ENCODE data around the gene RNFT2. TPM values are rescaled to one million over a fixed set of nuclear protein-coding genes. Genes with fewer than 3 reads are reported as not detected.

The RNFT2 gene
- total RNA-seq, 1 experiment from 2014 or later: 34.9 TPM

DNA sequence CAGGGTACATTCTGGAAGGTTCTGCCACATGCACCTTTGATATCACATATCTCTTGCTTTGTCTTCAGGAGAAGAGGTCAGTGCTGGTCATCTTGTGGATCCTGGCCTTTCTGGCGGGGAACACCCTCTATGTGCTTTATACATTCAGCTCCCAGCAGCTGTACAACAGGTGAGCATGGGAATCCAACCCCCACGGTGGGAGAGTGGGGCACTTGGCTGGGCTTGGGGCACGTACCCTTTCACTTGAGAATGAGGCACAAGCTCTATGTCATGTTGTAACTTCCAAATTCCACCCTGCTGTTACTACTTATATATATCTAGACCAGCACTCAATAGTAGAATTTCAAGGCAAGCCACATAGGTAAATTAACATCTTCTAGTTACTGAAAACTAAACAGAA lies 28.6 kb downstream of the RNFT2 start:
- peaks cover 0 to 3% of the 10 kb centered on the region in 2 experiments; a peak in 1 of 4 replicates for H3K36me3 ChIP-seq (ENCODE audit: control insufficient read depth in 1 of 2, insufficient read depth in 2 of 2, low read length in 2 of 2)
- H3K4me1 ChIP-seq (ENCODE audit: control insufficient read depth in 1 of 2, insufficient read depth in 2 of 2, low read length in 2 of 2): peaks cover 0 to 4% of the 10 kb centered on the region in 2 experiments; a peak in 1 of 4 replicates
- BruUV-seq (replicated peaks): no TSS peak
- no peak overlapping the region for H3K4me3 ChIP-seq (replicated peaks in 1 of 2; ENCODE audit: low read depth in 1 of 2, low read length in 2 of 2)
- ATAC-seq: no peak
- no peak overlapping the region for H3K27ac ChIP-seq (ENCODE audit: low read depth, low read length)
- H2AFZ ChIP-seq (ENCODE audit: low read depth, low read length, poor library complexity, severe bottlenecking): no peak overlapping the region
- no peaks in the 10 kb centered on the region for H4K20me1 ChIP-seq (ENCODE audit: insufficient read depth)
- no peaks in the 10 kb centered on the region for H3K9me2 ChIP-seq (ENCODE audit: insufficient read depth)
- H3K9me3 ChIP-seq (ENCODE audit: control insufficient read depth in 1 of 2, insufficient read depth in 1 of 2, low read depth in 1 of 2, low read length in 2 of 2): no peaks in the 10 kb centered on the region
- TF ChIP-seq POLR2AphosphoS5 (IDR thresholded peaks at IDR 0.05; ENCODE audit: low read depth, low read length) (no peak), POLR2A (IDR thresholded peaks at IDR 0.05; ENCODE audit: borderline replicate concordance, extremely low read depth, insufficient read depth, insufficient read length) (no peak), EGR1 (IDR thresholded peaks at IDR 0.05; ENCODE audit: low read depth) (no peak)
- TF ChIP-seq, protein P1, sequence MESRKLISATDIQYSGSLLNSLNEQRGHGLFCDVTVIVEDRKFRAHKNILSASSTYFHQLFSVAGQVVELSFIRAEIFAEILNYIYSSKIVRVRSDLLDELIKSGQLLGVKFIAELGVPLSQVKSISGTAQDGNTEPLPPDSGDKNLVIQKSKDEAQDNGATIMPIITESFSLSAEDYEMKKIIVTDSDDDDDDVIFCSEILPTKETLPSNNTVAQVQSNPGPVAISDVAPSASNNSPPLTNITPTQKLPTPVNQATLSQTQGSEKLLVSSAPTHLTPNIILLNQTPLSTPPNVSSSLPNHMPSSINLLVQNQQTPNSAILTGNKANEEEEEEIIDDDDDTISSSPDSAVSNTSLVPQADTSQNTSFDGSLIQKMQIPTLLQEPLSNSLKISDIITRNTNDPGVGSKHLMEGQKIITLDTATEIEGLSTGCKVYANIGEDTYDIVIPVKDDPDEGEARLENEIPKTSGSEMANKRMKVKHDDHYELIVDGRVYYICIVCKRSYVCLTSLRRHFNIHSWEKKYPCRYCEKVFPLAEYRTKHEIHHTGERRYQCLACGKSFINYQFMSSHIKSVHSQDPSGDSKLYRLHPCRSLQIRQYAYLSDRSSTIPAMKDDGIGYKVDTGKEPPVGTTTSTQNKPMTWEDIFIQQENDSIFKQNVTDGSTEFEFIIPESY (IDR thresholded peaks at IDR 0.05; ENCODE audit: extremely low read depth, insufficient replicate concordance, low read length): no peak
- DNase-seq (ENCODE audit: low read depth, low spot score): no peak
- no peak overlapping the region for H3K9ac ChIP-seq (ENCODE audit: low read length)
- H3K4me2 ChIP-seq (ENCODE audit: low read length): no peak overlapping the region
- CTCF ChIA-PET: no interaction called here
- POLR2A ChIA-PET: no interaction called here
- RAD21 ChIA-PET (ENCODE audit: low non-redundant PET in 1 of 2, low total read pairs in 2 of 2, uncharacterized antibody in 2 of 2, unreplicated experiment in 2 of 2): no interaction called here
- intact Hi-C loops (cut with micrococcal nuclease): no loop called here
- no peaks in the 10 kb centered on the region for H3K27me3 ChIP-seq (ENCODE audit: insufficient read depth, low read length)
- no peaks in the 10 kb centered on the region for H3K79me2 ChIP-seq (ENCODE audit: insufficient read depth, low read length)

DNA sequence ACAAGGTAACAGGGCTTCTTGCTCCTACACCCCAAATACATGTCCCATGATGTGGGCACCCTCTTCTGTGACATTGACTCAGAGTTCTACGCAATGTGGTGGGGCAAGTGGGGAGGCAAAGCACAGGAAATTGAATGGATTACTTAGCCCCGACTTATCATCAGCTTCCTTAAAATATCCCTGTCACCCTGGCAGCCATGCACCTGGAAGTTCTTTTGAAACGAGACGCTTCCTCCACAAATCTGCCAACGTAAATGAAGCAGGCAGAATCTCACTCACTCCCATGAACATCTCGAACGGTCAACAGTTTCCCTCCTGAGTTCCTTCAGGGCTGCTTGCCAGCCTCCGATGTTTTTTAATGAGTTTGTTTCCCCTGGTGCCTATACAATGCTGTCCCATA lies 33.5 kb downstream of the RNFT2 start:
- no TSS peak for BruUV-seq (replicated peaks)
- ChIA-PET CTCF (no interaction called here), POLR2A (no interaction called here), RAD21 (ENCODE audit: low non-redundant PET in 1 of 2, low total read pairs in 2 of 2, uncharacterized antibody in 2 of 2, unreplicated experiment in 2 of 2) (no interaction called here)
- DNase-seq (ENCODE audit: low read depth, low spot score): no peak
- H3K36me3 ChIP-seq (ENCODE audit: control insufficient read depth in 1 of 2, insufficient read depth in 2 of 2, low read length in 2 of 2): no peaks in the 10 kb centered on the region; a peak in 1 of 4 replicates
- no peaks in the 10 kb centered on the region for H3K79me2 ChIP-seq (ENCODE audit: insufficient read depth, low read length)
- H4K20me1 ChIP-seq (ENCODE audit: insufficient read depth): no peaks in the 10 kb centered on the region
- H3K9me3 ChIP-seq (ENCODE audit: control insufficient read depth in 1 of 2, insufficient read depth in 1 of 2, low read depth in 1 of 2, low read length in 2 of 2): no peaks in the 10 kb centered on the region
- intact Hi-C loops (cut with micrococcal nuclease): no loop called here
- peak overlapping the region; percentile 12; the same call in 1 of the 2 replicates for H3K4me2 ChIP-seq (ENCODE audit: low read length)
- no peak overlapping the region for H2AFZ ChIP-seq (ENCODE audit: low read depth, low read length, poor library complexity, severe bottlenecking)
- no peak for TF ChIP-seq SP1 (IDR thresholded peaks at IDR 0.05; ENCODE audit: low read depth)
- no peak overlapping the region for H3K27ac ChIP-seq (ENCODE audit: low read depth, low read length)
- no peaks in the 10 kb centered on the region for H3K27me3 ChIP-seq (ENCODE audit: insufficient read depth, low read length)
- no peak overlapping the region for H3K9ac ChIP-seq (ENCODE audit: low read length)
- ATAC-seq: no peak
- no peak overlapping the region for H3K4me3 ChIP-seq (replicated peaks in 1 of 2; ENCODE audit: low read depth in 1 of 2, low read length in 2 of 2)
- H3K9me2 ChIP-seq (ENCODE audit: insufficient read depth): no peaks in the 10 kb centered on the region
- H3K4me1 ChIP-seq (ENCODE audit: control insufficient read depth in 1 of 2, insufficient read depth in 2 of 2, low read length in 2 of 2): peaks cover 0 to 6% of the 10 kb centered on the region in 2 experiments; a peak in 1 of 4 replicates

All from HCT116 (cell line).